ENCODE results near the gene DPPA5. TPM values are rescaled to one million over a fixed set of nuclear protein-coding genes. Genes with fewer than 3 reads are reported as not detected.
"Not testable (repeated sequence)": the region's sequence is repeated elsewhere in the genome, so short reads cannot be mapped to it uniquely, and the experiment has no call there.

Gene DPPA5
- total RNA-seq, 1 experiment from 2014 or later: not detected

DNA sequence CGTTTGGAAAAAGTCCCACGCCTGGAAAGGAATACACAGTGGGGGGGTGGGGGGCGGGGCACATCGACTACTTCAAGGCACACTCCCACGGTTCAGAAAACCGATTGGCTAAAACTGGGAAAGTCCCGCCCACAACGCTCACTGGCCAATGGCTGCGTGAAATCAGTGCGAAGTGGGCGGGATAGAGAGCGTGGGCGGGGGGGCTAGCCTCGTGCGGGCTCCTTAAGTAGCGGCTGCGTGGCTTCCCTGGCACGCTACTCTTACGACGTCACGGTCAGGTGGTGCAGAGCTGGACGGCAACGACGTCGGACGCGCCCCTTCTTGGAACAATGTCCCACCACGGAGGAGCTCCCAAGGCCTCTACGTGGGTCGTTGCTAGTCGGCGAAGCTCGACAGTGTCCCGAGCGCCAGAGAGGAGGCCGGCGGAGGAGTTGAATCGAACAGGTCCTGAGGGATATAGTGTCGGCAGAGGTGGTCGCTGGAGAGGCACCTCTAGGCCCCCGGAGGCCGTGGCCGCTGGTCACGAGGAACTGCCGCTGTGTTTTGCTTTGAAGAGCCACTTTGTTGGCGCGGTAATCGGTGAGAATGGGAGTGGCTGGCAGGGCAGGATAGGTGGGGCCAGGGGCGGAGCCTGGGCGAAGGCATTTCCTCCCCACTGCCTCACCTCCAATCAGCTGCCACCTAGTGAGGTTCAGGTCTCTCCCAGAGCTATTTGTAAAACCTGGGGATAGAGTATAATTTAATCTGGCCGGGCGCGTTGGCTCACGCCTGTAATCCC lies 40.7 kb upstream of the DPPA5 start, which contains the start of gene DDX43:
Gene DDX43, plus strand, starts transcription at position 252 of the 778 bp plus-strand sequence. Its CDS starts 78 bp downstream, at position 330.
- no peaks in the 10 kb centered on the region for H3K36me3 ChIP-seq (ENCODE audit: control insufficient read depth, insufficient read depth, low read length)
- ChIA-PET CTCF (no interaction called here), POLR2A (no interaction called here)
- no TSS peak for BruUV-seq (replicated peaks)
- Mint-ChIP-seq H3K4me1 (ENCODE audit: low read depth, unreplicated experiment) (peaks cover 7% of the 10 kb centered on the region), H3K9me3 (ENCODE audit: unreplicated experiment) (no peaks in the 10 kb centered on the region), H3K27ac (ENCODE audit: unreplicated experiment) (no peak within 1 kb of the TSS), H3K36me3 (ENCODE audit: insufficient read depth, unreplicated experiment) (no peaks in the 10 kb centered on the region), H3K27me3 (ENCODE audit: insufficient read depth, unreplicated experiment) (no peaks in the 10 kb centered on the region), H3K4me3 (ENCODE audit: unreplicated experiment) (no peak within 1 kb of the TSS)
- intact Hi-C loops (cut with micrococcal nuclease; ENCODE audit: unreplicated experiment): no loop called here
- no peak for DNase-seq
- no peaks in the 10 kb centered on the region for H3K4me1 ChIP-seq
- H3K4me3 ChIP-seq (ENCODE audit: low read depth, low read length): no peak within 1 kb of the TSS
- no peaks in the 10 kb centered on the region for H3K9me3 ChIP-seq
- no peaks in the 10 kb centered on the region for H3K27me3 ChIP-seq (replicated peaks; ENCODE audit: control insufficient read depth, insufficient read depth, low read length)
- TF ChIP-seq, protein P1, sequence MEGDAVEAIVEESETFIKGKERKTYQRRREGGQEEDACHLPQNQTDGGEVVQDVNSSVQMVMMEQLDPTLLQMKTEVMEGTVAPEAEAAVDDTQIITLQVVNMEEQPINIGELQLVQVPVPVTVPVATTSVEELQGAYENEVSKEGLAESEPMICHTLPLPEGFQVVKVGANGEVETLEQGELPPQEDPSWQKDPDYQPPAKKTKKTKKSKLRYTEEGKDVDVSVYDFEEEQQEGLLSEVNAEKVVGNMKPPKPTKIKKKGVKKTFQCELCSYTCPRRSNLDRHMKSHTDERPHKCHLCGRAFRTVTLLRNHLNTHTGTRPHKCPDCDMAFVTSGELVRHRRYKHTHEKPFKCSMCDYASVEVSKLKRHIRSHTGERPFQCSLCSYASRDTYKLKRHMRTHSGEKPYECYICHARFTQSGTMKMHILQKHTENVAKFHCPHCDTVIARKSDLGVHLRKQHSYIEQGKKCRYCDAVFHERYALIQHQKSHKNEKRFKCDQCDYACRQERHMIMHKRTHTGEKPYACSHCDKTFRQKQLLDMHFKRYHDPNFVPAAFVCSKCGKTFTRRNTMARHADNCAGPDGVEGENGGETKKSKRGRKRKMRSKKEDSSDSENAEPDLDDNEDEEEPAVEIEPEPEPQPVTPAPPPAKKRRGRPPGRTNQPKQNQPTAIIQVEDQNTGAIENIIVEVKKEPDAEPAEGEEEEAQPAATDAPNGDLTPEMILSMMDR (IDR thresholded peaks at IDR 0.05; ENCODE audit: insufficient read depth in 1 of 2, low read depth in 1 of 2, low read length in 1 of 2, severe bottlenecking in 1 of 2, unreplicated experiment in 1 of 2): no peak

DNA sequence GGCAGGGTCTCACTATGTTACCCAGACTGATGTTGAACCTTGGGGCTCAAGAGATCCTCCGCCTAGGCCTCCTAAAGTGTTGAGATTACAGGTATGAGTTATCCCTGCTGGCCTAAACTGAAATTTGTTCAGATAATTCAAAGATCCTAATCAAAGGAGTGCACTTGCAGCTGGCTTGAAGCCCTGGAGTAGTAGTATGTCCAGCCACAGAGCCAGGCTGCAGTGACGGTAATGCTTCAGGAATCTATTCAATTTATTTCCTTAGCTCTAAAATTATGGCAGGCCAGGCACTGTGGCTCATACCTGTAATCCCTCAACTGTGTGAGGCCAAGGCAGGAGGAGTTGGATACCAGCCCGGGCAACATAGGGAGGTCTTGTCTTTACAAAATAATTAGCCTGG lies 39.2 kb upstream of the DPPA5 start:
- H3K4me1 ChIP-seq: no peaks in the 10 kb centered on the region
- Mint-ChIP-seq H3K9me3 (ENCODE audit: unreplicated experiment) (no peaks in the 10 kb centered on the region), H3K27me3 (ENCODE audit: insufficient read depth, unreplicated experiment) (no peaks in the 10 kb centered on the region), H3K4me1 (ENCODE audit: low read depth, unreplicated experiment) (no peaks in the 10 kb centered on the region), H3K4me3 (ENCODE audit: unreplicated experiment) (no peak overlapping the region), H3K27ac (ENCODE audit: unreplicated experiment) (no peak overlapping the region), H3K36me3 (ENCODE audit: insufficient read depth, unreplicated experiment) (no peaks in the 10 kb centered on the region)
- H3K9me3 ChIP-seq: no peaks in the 10 kb centered on the region
- no peaks in the 10 kb centered on the region for H3K27me3 ChIP-seq (replicated peaks; ENCODE audit: control insufficient read depth, insufficient read depth, low read length)
- intact Hi-C loops (cut with micrococcal nuclease; ENCODE audit: unreplicated experiment): no loop called here
- no peak for DNase-seq
- CTCF ChIA-PET: interaction anchor here (0.9 kb wide), 1 partner anchor 108 kb away, joined by 4 read pairs; no protein-coding TSS in a partner anchor
- TF ChIP-seq, protein P1 (IDR thresholded peaks at IDR 0.05; ENCODE audit: insufficient read depth in 1 of 2, low read depth in 1 of 2, low read length in 1 of 2, severe bottlenecking in 1 of 2, unreplicated experiment in 1 of 2): no peak
- no peak overlapping the region for H3K4me3 ChIP-seq (ENCODE audit: low read depth, low read length)
- no TSS peak for BruUV-seq (replicated peaks)
- POLR2A ChIA-PET: no interaction called here
- H3K36me3 ChIP-seq (ENCODE audit: control insufficient read depth, insufficient read depth, low read length): no peaks in the 10 kb centered on the region

DNA sequence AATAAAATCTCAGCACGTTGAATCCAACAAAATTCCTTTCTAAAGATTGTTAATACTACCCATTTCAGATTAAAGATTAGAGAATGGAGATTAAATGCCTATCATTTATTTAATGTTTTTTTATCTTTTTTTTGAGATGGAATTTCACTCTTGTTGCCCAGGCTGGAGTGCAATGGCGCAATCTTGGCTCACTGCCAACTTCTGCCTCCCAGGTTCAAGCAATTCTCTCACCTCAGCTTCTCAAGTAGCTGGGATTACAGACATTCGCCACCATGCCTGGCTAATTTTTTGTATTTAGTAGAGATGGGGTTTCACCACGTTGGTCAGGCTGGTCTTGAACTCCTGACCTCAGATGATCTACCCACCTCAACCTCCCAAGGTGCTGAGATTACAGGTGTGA lies 38.1 kb upstream of the DPPA5 start:
- H3K36me3 Mint-ChIP-seq (ENCODE audit: insufficient read depth, unreplicated experiment); H3K27me3 ChIP-seq (replicated peaks; ENCODE audit: control insufficient read depth, insufficient read depth, low read length); H3K27ac Mint-ChIP-seq (ENCODE audit: unreplicated experiment); H3K4me3 Mint-ChIP-seq (ENCODE audit: unreplicated experiment); intact Hi-C loops (cut with micrococcal nuclease; ENCODE audit: unreplicated experiment); H3K9me3 ChIP-seq; H3K4me1 Mint-ChIP-seq (ENCODE audit: low read depth, unreplicated experiment); BruUV-seq (replicated peaks); H3K27me3 Mint-ChIP-seq (ENCODE audit: insufficient read depth, unreplicated experiment); CTCF ChIA-PET; POLR2A ChIA-PET; DNase-seq; H3K9me3 Mint-ChIP-seq (ENCODE audit: unreplicated experiment); H3K36me3 ChIP-seq (ENCODE audit: control insufficient read depth, insufficient read depth, low read length); H3K4me3 ChIP-seq (ENCODE audit: low read depth, low read length); H3K4me1 ChIP-seq: not testable (repeated sequence)
